Sigmoid colon (tissue), 4 donors: Measurements from ENCODE around the gene PREX1.

Experiments used
- EP300 ChIP-seq, 4 donors: sonication (generic); formaldehyde crosslinking; IDR thresholded peaks; one replicate each; pipeline ENCODE4 v1.6.1; 2017; ENCODE audit warnings: antibody characterized with exemption in 4 of 4
- POLR2AphosphoS5 ChIP-seq, 4 donors: sonication (generic); formaldehyde crosslinking; IDR thresholded peaks; one replicate each; pipeline ENCODE4 v1.6.1; 2017; ENCODE audit warnings: antibody characterized with exemption in 4 of 4
- TF ChIP-seq, protein P1 (sequence below), 4 experiments: fragments of 450-650 bp in 3 of 4; fragments of 200-600 bp in 1 of 4; IDR thresholded peaks; one replicate each; pipeline ENCODE4 v1.5.1; 2016 to 2019; ENCODE audit warnings: antibody characterized with exemption in 4 of 4, mild to moderate bottlenecking in 3 of 4, moderate library complexity in 2 of 4

DNA sequence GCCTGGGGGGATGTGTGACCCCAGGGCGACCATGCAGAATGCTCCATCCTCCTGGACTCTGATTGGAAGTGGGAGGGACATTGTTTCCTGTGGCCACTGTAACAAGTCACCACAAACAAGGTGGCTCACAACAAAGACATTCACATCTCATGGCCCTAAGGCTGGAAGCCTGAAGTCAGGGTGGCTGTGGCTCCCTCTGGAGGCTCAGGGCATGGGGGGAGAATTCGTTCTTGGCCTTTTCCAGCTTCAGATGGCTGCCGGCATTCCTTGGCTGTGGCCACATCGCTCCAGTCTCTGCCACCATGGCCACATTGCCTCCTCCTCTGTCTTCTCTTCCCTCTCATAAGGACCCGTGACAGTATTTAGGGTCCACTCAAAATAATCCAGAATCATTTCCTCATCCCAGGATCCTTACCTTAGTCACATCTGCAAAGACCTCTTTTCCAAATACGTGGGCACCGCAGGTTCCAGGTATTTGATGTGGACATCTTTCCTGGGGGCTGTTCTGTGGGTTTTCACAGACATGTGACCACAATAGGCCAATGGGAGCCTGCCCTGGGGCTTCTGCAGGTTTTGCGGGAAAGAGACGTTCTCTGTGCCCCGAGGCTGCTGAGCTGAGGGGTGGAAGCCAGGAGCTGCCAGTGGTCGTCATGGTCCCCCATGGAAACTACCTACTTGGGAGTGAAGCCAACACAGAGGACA, 249.3 kb downstream of the PREX1 start:
- TF ChIP-seq, protein P1, sequence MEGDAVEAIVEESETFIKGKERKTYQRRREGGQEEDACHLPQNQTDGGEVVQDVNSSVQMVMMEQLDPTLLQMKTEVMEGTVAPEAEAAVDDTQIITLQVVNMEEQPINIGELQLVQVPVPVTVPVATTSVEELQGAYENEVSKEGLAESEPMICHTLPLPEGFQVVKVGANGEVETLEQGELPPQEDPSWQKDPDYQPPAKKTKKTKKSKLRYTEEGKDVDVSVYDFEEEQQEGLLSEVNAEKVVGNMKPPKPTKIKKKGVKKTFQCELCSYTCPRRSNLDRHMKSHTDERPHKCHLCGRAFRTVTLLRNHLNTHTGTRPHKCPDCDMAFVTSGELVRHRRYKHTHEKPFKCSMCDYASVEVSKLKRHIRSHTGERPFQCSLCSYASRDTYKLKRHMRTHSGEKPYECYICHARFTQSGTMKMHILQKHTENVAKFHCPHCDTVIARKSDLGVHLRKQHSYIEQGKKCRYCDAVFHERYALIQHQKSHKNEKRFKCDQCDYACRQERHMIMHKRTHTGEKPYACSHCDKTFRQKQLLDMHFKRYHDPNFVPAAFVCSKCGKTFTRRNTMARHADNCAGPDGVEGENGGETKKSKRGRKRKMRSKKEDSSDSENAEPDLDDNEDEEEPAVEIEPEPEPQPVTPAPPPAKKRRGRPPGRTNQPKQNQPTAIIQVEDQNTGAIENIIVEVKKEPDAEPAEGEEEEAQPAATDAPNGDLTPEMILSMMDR (IDR thresholded peaks at IDR 0.05), result no peak
- TF ChIP-seq POLR2AphosphoS5 (IDR thresholded peaks at IDR 0.05) (no peak), EP300 (IDR thresholded peaks at IDR 0.05) (no peak)
